ENCODE measurements around the gene GNAQ.

GRCh38 chr9:77800924-77801551 lies 230.6 kb downstream of the GNAQ start:
- no peak for TF ChIP-seq POLR2A (IDR thresholded peaks at IDR 0.05)
- TF ChIP-seq, protein P1, sequence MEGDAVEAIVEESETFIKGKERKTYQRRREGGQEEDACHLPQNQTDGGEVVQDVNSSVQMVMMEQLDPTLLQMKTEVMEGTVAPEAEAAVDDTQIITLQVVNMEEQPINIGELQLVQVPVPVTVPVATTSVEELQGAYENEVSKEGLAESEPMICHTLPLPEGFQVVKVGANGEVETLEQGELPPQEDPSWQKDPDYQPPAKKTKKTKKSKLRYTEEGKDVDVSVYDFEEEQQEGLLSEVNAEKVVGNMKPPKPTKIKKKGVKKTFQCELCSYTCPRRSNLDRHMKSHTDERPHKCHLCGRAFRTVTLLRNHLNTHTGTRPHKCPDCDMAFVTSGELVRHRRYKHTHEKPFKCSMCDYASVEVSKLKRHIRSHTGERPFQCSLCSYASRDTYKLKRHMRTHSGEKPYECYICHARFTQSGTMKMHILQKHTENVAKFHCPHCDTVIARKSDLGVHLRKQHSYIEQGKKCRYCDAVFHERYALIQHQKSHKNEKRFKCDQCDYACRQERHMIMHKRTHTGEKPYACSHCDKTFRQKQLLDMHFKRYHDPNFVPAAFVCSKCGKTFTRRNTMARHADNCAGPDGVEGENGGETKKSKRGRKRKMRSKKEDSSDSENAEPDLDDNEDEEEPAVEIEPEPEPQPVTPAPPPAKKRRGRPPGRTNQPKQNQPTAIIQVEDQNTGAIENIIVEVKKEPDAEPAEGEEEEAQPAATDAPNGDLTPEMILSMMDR (IDR thresholded peaks at IDR 0.05) = no peak

Data from testis (tissue), 2 donors.